Measurements from ENCODE around the gene ITPR2.

ITPR2 gene

DNA sequence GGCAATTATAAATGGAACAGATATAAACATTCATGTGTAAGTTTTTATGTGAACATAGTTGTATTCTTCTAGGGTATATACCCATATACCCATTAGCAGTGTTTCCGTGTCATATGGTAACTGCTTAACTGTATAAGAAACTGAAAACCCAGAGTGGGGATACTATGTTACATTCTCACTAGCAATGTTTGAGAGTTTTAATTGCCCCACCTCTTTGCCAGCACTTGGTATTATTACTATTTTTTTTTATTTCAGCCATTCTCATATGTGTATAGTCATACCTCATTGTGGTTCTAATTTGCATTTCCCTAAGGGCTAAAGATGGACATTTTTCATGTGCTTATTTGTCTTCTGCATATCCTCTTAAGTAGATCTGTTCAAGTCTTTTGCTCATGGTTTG, 28.7 kb upstream of the ITPR2 start:
- TF ChIP-seq, protein P1, sequence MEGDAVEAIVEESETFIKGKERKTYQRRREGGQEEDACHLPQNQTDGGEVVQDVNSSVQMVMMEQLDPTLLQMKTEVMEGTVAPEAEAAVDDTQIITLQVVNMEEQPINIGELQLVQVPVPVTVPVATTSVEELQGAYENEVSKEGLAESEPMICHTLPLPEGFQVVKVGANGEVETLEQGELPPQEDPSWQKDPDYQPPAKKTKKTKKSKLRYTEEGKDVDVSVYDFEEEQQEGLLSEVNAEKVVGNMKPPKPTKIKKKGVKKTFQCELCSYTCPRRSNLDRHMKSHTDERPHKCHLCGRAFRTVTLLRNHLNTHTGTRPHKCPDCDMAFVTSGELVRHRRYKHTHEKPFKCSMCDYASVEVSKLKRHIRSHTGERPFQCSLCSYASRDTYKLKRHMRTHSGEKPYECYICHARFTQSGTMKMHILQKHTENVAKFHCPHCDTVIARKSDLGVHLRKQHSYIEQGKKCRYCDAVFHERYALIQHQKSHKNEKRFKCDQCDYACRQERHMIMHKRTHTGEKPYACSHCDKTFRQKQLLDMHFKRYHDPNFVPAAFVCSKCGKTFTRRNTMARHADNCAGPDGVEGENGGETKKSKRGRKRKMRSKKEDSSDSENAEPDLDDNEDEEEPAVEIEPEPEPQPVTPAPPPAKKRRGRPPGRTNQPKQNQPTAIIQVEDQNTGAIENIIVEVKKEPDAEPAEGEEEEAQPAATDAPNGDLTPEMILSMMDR (IDR thresholded peaks at IDR 0.05), result no peak
- Histone ChIP-seq H3K27ac (no peak overlapping the region), H3K4me3 (no peak overlapping the region)
- no peak for DNase-seq (ENCODE audit: low spot score)

DNA sequence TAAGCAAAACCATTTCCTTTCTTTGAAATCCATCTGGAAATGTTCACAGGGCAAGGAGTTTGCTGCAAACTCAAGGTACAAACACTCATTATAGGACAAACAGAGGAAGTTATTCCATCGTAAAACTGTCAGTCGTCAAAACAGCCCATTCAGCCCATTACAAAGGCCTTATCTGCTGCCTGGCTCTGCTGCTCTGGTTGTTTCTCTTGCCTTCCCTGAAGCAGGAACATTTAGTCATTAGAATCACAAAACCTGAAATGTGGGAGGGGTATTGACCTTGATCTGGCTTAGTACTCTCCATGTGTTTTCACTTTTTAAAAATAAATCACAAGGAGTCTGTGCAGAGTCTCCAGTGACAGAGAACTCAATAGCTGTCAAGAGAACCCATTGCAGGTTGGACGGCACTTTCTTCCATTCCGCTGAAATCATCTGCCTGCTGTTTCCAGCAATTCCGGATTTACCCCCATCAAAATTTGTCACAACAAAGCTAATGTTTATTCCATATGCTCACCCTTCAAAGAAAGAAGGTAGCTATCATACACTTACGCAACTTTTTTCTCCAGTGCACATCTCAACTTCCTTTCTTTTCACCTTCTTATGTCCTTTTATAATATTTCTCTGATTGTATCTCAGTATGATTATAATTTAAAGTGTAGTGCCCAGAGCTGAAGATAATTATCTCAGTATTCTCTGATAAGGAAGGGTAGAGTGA, 24.6 kb upstream of the ITPR2 start:
- H3K4me3 ChIP-seq, result no peak overlapping the region
- TF ChIP-seq, protein P1 (IDR thresholded peaks at IDR 0.05), result no peak
- no peak for DNase-seq (ENCODE audit: low spot score)
- no peak overlapping the region for H3K27ac ChIP-seq

DNA sequence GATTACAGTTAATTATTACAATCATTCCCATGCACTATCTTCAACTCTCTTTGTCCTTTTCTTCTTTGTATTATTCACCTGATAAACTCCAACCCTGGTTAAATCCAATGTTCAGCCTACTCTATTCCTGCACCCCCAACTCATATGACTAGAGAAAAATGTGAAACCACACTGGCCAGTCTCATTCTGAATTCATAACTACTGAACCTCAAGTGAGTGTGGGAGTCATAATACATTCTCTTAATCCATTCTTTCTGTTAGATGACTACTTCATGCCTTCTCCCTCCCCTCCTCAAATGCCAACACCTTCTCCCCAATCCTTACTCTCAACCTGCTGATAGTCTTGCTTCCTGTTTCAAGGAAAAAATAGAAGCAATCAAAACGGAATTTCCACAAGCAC, 22.3 kb upstream of the ITPR2 start:
- TF ChIP-seq, protein P1 (IDR thresholded peaks at IDR 0.05), result no peak
- H3K4me3 ChIP-seq, result no peak overlapping the region
- DNase-seq (ENCODE audit: low spot score), result no peak
- no peak overlapping the region for H3K27ac ChIP-seq

DNA sequence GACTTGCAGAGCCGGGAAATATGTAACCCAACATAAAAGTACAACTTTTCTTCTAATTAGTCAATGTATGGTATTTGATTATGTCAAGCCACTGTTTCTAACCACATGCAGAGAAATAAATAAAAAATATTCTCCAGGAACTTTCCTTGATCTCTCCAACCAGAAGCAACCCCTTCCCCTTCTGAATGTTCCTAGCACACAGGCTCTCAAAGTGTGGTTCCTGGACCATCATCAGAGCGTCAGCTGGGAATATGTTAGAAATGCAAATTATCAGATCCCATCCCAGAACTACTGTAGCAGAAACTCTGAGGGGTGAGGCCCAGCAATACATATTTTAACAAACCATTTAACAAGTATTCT, 21.0 kb upstream of the ITPR2 start:
- H3K4me3 ChIP-seq, result no peak overlapping the region
- no peak overlapping the region for H3K27ac ChIP-seq
- TF ChIP-seq, protein P1 (IDR thresholded peaks at IDR 0.05), result no peak
- no peak for DNase-seq (ENCODE audit: low spot score)

DNA sequence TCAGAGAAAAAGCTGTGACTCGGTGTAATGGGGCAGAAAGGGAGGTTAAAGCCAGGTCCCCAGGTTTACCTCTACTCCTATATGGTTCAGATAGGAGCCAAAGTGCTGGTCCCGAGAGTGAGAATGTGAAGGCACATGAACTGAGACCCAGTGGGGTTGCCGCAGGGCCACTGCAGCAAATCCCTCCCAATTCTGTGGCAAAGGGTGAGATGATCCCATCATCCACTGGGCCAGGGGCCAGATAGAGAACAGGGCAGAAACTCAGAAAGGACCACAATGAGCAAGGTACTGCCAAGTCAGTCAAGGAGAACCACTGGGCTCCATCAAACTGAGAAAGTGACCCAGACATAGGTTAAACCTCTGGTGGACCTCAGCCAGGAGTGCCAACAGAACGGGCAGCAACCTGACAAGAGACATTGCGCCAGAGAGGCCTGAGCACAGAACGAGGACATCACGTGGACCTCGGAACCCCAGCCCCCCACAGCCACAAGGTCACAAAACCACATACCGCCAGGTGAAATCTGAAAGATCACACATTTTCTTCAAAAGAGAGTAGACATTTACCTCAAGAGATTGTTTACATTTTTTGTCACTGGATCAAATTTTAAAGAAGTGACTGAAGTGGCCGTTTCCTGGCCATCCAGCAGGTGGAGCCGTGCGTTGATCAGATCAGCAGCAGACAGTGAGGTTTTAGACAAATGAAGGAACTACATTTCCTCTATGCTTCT, 20.5 kb upstream of the ITPR2 start:
- TF ChIP-seq, protein P1 (IDR thresholded peaks at IDR 0.05), result peak; percentile 71
- no peak for DNase-seq (ENCODE audit: low spot score)
- Histone ChIP-seq H3K4me3 (no peak overlapping the region), H3K27ac (no peak overlapping the region)

DNA sequence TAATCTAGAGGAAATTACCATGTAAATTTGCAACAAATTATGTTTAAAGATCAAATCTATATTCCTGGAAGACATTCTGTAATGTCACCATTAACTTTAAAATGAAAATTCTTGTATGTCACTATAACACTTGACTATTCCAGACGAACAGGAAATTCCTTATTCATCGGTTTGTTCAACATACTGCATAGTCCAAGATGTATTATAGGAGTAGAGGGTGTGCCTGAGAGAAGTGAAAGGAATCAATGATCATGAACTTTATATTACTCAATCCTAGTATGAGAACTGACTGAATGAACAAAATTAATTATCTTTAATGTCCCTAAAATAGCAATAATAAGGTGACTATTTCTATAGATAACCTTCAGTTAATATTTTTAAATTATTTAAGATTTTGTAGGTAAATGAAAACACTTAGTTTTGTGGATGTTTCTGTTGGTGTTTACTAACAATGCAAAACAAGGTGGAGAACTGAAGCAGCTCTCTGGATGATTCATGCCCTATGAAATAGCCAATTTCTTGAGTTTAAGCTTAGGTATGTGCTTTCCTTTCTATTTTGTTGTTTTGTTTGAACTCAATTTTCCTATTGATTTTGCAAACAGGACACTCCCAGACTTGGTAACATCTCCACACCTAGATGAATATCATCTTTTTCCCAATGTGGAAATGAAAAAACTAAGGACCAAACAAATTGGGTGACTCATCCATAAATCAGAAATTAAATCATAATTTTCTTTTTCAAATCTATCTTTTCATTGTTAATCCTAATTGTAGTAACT, 18.2 kb upstream of the ITPR2 start:
- TF ChIP-seq, protein P1 (IDR thresholded peaks at IDR 0.05), result no peak
- no peak for DNase-seq (ENCODE audit: low spot score)
- H3K4me3 ChIP-seq, result no peak overlapping the region
- no peak overlapping the region for H3K27ac ChIP-seq

Measured in coronary artery (tissue), 2 donors.